Endothelial cell of umbilical vein (primary cell): ENCODE results near the gene MLYCD. TPM values are rescaled to one million over a fixed set of nuclear protein-coding genes. Genes with fewer than 3 reads are reported as not detected.

Experiments
- BruUV-seq: library from RNA; stranded (reverse); fragments of 400-500 nt; replicated peaks from 2 replicates; lab custom pipeline; 2021; lab: Mats Ljungman, UMichigan
- CTCF ChIA-PET: fragments of 300-600, 350-600 bp; sonication (Branson Sonifier 250); formaldehyde crosslinking; loops from one replicate; lab custom pipeline; 2021; ENCODE audit warnings: antibody characterized with exemption, inconsistent platforms; lab: Charles Lee
- POLR2A ChIA-PET: fragments of 300-600, 350-600 bp; sonication (Branson Sonifier 250); formaldehyde crosslinking; loops from one replicate; lab custom pipeline; 2021; ENCODE audit warnings: antibody characterized with exemption, inconsistent platforms; lab: Charles Lee
- DNase-seq: peaks from one replicate; pipeline ENCODE4 v3.0.0-alpha.2; 2011; ENCODE audit warnings: low read depth, low spot score
- FAIRE-seq: peaks from 2 replicates; lab custom pipeline; 2011; peaks lifted over from hg19 to GRCh38; lab: Jason Lieb, UNC
- H2AFZ ChIP-seq: 2 replicates; pipeline ENCODE4 v1.6.0; 2012; ENCODE audit warnings: low read depth, low read length, control low read depth, inconsistent platforms
- H3K27ac ChIP-seq: 2 replicates; pipeline ENCODE4 v1.5.1; 2011; ENCODE audit warnings: low read depth, mild to moderate bottlenecking, control low read depth, low read length, moderate library complexity; ENCODE audit not compliant: insufficient read depth
- H3K27me3 ChIP-seq, 2 experiments: 2 replicates each; pipeline versions ENCODE4 v1.6.0 to v1.6.1; 2011; ENCODE audit warnings: low read length in 2 of 2, mixed read lengths in 1 of 2; ENCODE audit not compliant: control insufficient read depth in 2 of 2, insufficient read depth in 2 of 2
- H3K36me3 ChIP-seq, 2 experiments: 2 replicates in 1 of 2; 3 replicates in 1 of 2; pipeline ENCODE4 v1.5.1; 2011; ENCODE audit warnings: low read length in 2 of 2, mild to moderate bottlenecking in 1 of 2, moderate library complexity in 1 of 2; ENCODE audit not compliant: control insufficient read depth in 2 of 2, insufficient read depth in 2 of 2; ENCODE audit errors: extremely low read depth in 1 of 2
- H3K4me1 ChIP-seq: 3 replicates; pipeline ENCODE4 v1.5.1; 2011; ENCODE audit warnings: mild to moderate bottlenecking, low read length; ENCODE audit not compliant: control insufficient read depth, insufficient read depth; ENCODE audit errors: extremely low read depth
- H3K4me2 ChIP-seq: 2 replicates; pipeline ENCODE4 v1.6.1; 2011; ENCODE audit warnings: low read length, control low read depth, mixed read lengths; ENCODE audit not compliant: insufficient read depth
- H3K4me3 ChIP-seq, 3 experiments: fragments of 200-600 bp in 1 of 3; sonication (generic), shearing (Covaris generic) in 1 of 3; replicated peaks in 1 of 3; 2 replicates each; pipeline ENCODE4 v1.5.1; 2011 to 2016; ENCODE audit warnings: control low read depth in 3 of 3, low read length in 3 of 3, mild to moderate bottlenecking in 2 of 3, inconsistent platforms in 1 of 3, low read depth in 1 of 3, moderate library complexity in 1 of 3; ENCODE audit not compliant: insufficient read depth in 1 of 3
- H3K79me2 ChIP-seq: 2 replicates; pipeline ENCODE4 v1.6.0; 2012; ENCODE audit warnings: low read length, inconsistent platforms; ENCODE audit not compliant: control insufficient read depth, insufficient read depth
- H3K9ac ChIP-seq: replicated peaks from 2 replicates; pipeline ENCODE3; 2011; ENCODE audit warnings: low read length, control low read depth; ENCODE audit not compliant: insufficient read depth; ENCODE audit errors: extremely low read depth
- H3K9me1 ChIP-seq: replicated peaks from 3 replicates; pipeline ENCODE4 v1.6.0; 2011; ENCODE audit warnings: mild to moderate bottlenecking, low read length; ENCODE audit not compliant: control insufficient read depth, insufficient read depth; ENCODE audit errors: extremely low read depth
- H3K9me3 ChIP-seq: replicated peaks from 2 replicates; pipeline ENCODE4 v1.5.1; 2012; ENCODE audit warnings: low read length, inconsistent platforms; ENCODE audit not compliant: control insufficient read depth, insufficient read depth
- H4K20me1 ChIP-seq: replicated peaks from 2 replicates; pipeline ENCODE3; 2011; ENCODE audit warnings: mild to moderate bottlenecking, low read length; ENCODE audit not compliant: control insufficient read depth, insufficient read depth; ENCODE audit errors: extremely low read depth
- CTCF ChIP-seq, 2 donors: IDR thresholded peaks; 1 replicate in 1 of 2; 2 replicates in 1 of 2; pipeline ENCODE4 v1.5.1; 2011; ENCODE audit warnings: low read length in 2 of 2, mild to moderate bottlenecking in 2 of 2, moderate library complexity in 2 of 2, control low read depth in 1 of 2, inconsistent platforms in 1 of 2, low read depth in 1 of 2; ENCODE audit not compliant: insufficient read depth in 1 of 2; ENCODE audit errors: extremely low read depth in 1 of 2
- EZH2 ChIP-seq: IDR thresholded peaks from 2 replicates; pipeline ENCODE4 v1.6.1; 2012; ENCODE audit warnings: borderline replicate concordance, low read depth, mild to moderate bottlenecking, moderate library complexity, low read length, inconsistent platforms; ENCODE audit not compliant: severe bottlenecking
- FOS ChIP-seq: IDR thresholded peaks from 2 replicates; pipeline ENCODE4 v1.6.1; 2011; ENCODE audit warnings: mild to moderate bottlenecking, low read length, moderate library complexity, borderline replicate concordance; ENCODE audit not compliant: insufficient read depth
- GATA2 ChIP-seq: IDR thresholded peaks from 2 replicates; pipeline ENCODE4 v1.7.0; 2011; ENCODE audit warnings: low read depth, mild to moderate bottlenecking, moderate library complexity, mixed read lengths, low read length; ENCODE audit not compliant: insufficient read length, insufficient read depth
- JUN ChIP-seq: IDR thresholded peaks from 2 replicates; pipeline ENCODE4 v1.6.1; 2011; ENCODE audit warnings: borderline replicate concordance, low read depth; ENCODE audit not compliant: insufficient read length, insufficient read depth
- MAX ChIP-seq: IDR thresholded peaks from 2 replicates; pipeline ENCODE4 v1.6.1; 2011; ENCODE audit not compliant: insufficient read depth, insufficient read length
- MYC ChIP-seq: IDR thresholded peaks from one replicate; pipeline ENCODE4 v1.6.1; 2011; ENCODE audit warnings: mild to moderate bottlenecking, low read depth, low read length
- POLR2A ChIP-seq: IDR thresholded peaks from 2 replicates; pipeline ENCODE4 v1.6.1; 2012; ENCODE audit warnings: low read depth, mild to moderate bottlenecking, control low read depth, low read length
- POLR2AphosphoS5 ChIP-seq: IDR thresholded peaks from 2 replicates; pipeline ENCODE4 v1.6.1; 2012; ENCODE audit warnings: low read depth, mild to moderate bottlenecking, control low read depth, low read length, moderate library complexity; ENCODE audit not compliant: insufficient read depth
- dilution Hi-C: fragments of 300-500 bp; cut with MboI; formaldehyde crosslinking; loops from one replicate; pipeline ENCODE4 v1.15.0; 2019; ENCODE audit warnings: low sequenced_read_pairs; ENCODE audit not compliant: extremely low pct_ligation_motif_present
- intact Hi-C: fragments of 100-400 bp; cut with micrococcal nuclease; formaldehyde crosslinking; loops from one replicate; pipeline ENCODE4 v1.10.0; 2022
- polyA plus RNA-seq, 4 experiments: library from polyadenylated mRNA; depleted of rRNA in 3 of 4; stranded (reverse) in 3 of 4; unstranded in 1 of 4; fragments of >200 nt; gene quantifications; 2 replicates each; pipeline versions ENCODE4 v1.2.1 to v1.2.3, GENCODE V29; 2011 to 2012; ENCODE audit warnings: missing spikeins in 1 of 4
- total RNA-seq: library from RNA; stranded (reverse); gene quantifications from 2 replicates; pipeline ENCODE4 v1.2.3, GENCODE V29; 2021

Gene MLYCD
- total and polyA plus RNA-seq, 2 donors (not counting 3 experiments of a cell fraction or from before 2014, with no cell fraction given), result 2.0 to 3.4 TPM

GRCh38 chr16:83947642-83948234 is 48.8 kb downstream of the MLYCD start:
- H4K20me1 ChIP-seq, result no peaks in the 10 kb centered on the region
- TF ChIP-seq MAX (no peak), EZH2 (no peak), POLR2A (no peak), FOS (no peak), CTCF (IDR thresholded peaks at IDR 0.05; ENCODE audit: extremely low read depth in 1 of 2, insufficient read depth in 1 of 2, low read depth in 1 of 2, low read length in 2 of 2) (no peak), MYC (no peak), GATA2 (no peak), POLR2AphosphoS5 (no peak), JUN (no peak)
- DNase-seq (no peak), FAIRE-seq (no peak)
- no peaks in the 10 kb centered on the region for H3K27me3 ChIP-seq
- H3K9me3 ChIP-seq, result no peaks in the 10 kb centered on the region
- dilution Hi-C loops (no loop called here), intact Hi-C loops (no loop called here)
- no peaks in the 10 kb centered on the region for H3K36me3 ChIP-seq
- no peaks in the 10 kb centered on the region for H3K79me2 ChIP-seq
- H3K9me1 ChIP-seq, result no peaks in the 10 kb centered on the region
- H3K9ac ChIP-seq, result no peak overlapping the region
- H3K4me1 ChIP-seq, result peaks cover 4% of the 10 kb centered on the region
- ChIA-PET CTCF (interaction anchor here (0.8 to 1.3 kb wide), 2 partner anchors 9 to 121 kb away, joined by 3 to 4 read pairs; no protein-coding TSS in a partner anchor), POLR2A (no interaction called here)
- H3K4me3 ChIP-seq, result no peak overlapping the region
- H3K27ac ChIP-seq, result no peak overlapping the region
- no TSS peak for BruUV-seq
- no peak overlapping the region for H3K4me2 ChIP-seq
- no peak overlapping the region for H2AFZ ChIP-seq
